Measurements from ENCODE around the gene EGFR. TPM values are rescaled to one million over a fixed set of nuclear protein-coding genes. Genes with fewer than 3 reads are reported as not detected.

The EGFR gene
- polyA plus RNA-seq, 1 of the 3 experiments (the other 2 are of a cell fraction): 37.6 TPM

- Histone ChIP-seq H3K4me2 (no peak overlapping the region), H3K36me3 (replicated peaks in 1 of 2; ENCODE audit: control insufficient read depth in 1 of 2, insufficient read depth in 2 of 2, low read length in 1 of 2) (peaks cover 25 to 88% of the 10 kb centered on the region in 2 experiments), H3K9ac (no peak overlapping the region), H3K79me2 (ENCODE audit: insufficient read depth) (peaks cover 9% of the 10 kb centered on the region; the same call in 1 of the 2 replicates), H3K4me3 (ENCODE audit: low read depth in 2 of 2, low read length in 1 of 2) (no peak overlapping the region), H3F3A (replicated peaks; ENCODE audit: insufficient read depth) (peaks cover 47% of the 10 kb centered on the region), H3K27ac (ENCODE audit: low read depth in 2 of 2, low read length in 1 of 2) (no peak overlapping the region), H2AFZ (ENCODE audit: low read depth) (no peak overlapping the region), H3K27me3 (ENCODE audit: insufficient read depth) (no peaks in the 10 kb centered on the region), H3K9me2 (no peaks in the 10 kb centered on the region), H4K20me1 (ENCODE audit: insufficient read depth) (no peaks in the 10 kb centered on the region), H3K9me3 (no peaks in the 10 kb centered on the region), H3K4me1 (ENCODE audit: control insufficient read depth in 1 of 2, insufficient read depth in 2 of 2, low read depth in 1 of 2, low read length in 1 of 2) (peaks cover 5 to 24% of the 10 kb centered on the region in 2 experiments)
- ChIA-PET CTCF (interaction anchor here (1.0 to 3.0 kb wide), 2 partner anchors 12 to 57 kb away, joined by 3 to 13 read pairs; no protein-coding TSS in a partner anchor), POLR2A (no interaction called here)
- DNase-seq: no peak
- TF ChIP-seq GATA2 (CRISPR knock-in tag; IDR thresholded peaks at IDR 0.05): no peak
- TF ChIP-seq USF1 (IDR thresholded peaks at IDR 0.05; ENCODE audit: borderline replicate concordance, low read depth): no peak
- no peak for TF ChIP-seq CHD2 (IDR thresholded peaks at IDR 0.05; ENCODE audit: low read length, partially characterized antibody)
- WGBS (ENCODE audit: low lambda C conversion rate): 95% methylated on average over 8 of the region's 8 CpGs
Observed at GRCh38 chr7:55198634-55199392, 180.0 kb downstream of the EGFR start.

GRCh38 chr7:55199418-55199817 is 180.6 kb downstream of the EGFR start:
- Histone ChIP-seq H3K4me2 (no peak overlapping the region), H3K27me3 (ENCODE audit: insufficient read depth) (no peaks in the 10 kb centered on the region), H4K20me1 (ENCODE audit: insufficient read depth) (no peaks in the 10 kb centered on the region), H3K9me3 (no peaks in the 10 kb centered on the region), H3F3A (replicated peaks; ENCODE audit: insufficient read depth) (peaks cover 42% of the 10 kb centered on the region), H3K36me3 (replicated peaks in 1 of 2; ENCODE audit: control insufficient read depth in 1 of 2, insufficient read depth in 2 of 2, low read length in 1 of 2) (peaks cover 25 to 87% of the 10 kb centered on the region in 2 experiments), H3K79me2 (ENCODE audit: insufficient read depth) (peaks cover 9% of the 10 kb centered on the region; the same call in 1 of the 2 replicates), H3K4me1 (ENCODE audit: control insufficient read depth in 1 of 2, insufficient read depth in 2 of 2, low read depth in 1 of 2, low read length in 1 of 2) (peaks cover 2 to 20% of the 10 kb centered on the region in 2 experiments; a peak in 3 of 4 replicates), H2AFZ (ENCODE audit: low read depth) (no peak overlapping the region), H3K9ac (no peak overlapping the region), H3K4me3 (ENCODE audit: low read depth in 2 of 2, low read length in 1 of 2) (no peak overlapping the region), H3K9me2 (no peaks in the 10 kb centered on the region), H3K27ac (ENCODE audit: low read depth in 2 of 2, low read length in 1 of 2) (no peak overlapping the region)
- no peak for DNase-seq
- 94% methylated on average over 1 of the region's 1 CpG for WGBS (ENCODE audit: low lambda C conversion rate)
- ChIA-PET CTCF (interaction anchor here (3.0 kb wide), 1 partner anchor 56 kb away, joined by 13 read pairs; no protein-coding TSS in a partner anchor), POLR2A (no interaction called here)
- TF ChIP-seq MAX (IDR thresholded peaks at IDR 0.05; ENCODE audit: low read depth) (no peak), TCF12 (IDR thresholded peaks at IDR 0.05) (no peak), RAD21 (IDR thresholded peaks at IDR 0.05; ENCODE audit: low read length) (no peak), MEF2A (IDR thresholded peaks at IDR 0.05; ENCODE audit: borderline replicate concordance, low read depth) (no peak), FOXM1 (IDR thresholded peaks at IDR 0.05; ENCODE audit: low read depth) (no peak), EP300 (IDR thresholded peaks at IDR 0.05; ENCODE audit: borderline replicate concordance in 1 of 2, low read depth in 1 of 2, low read length in 1 of 2) (no peak), GABPA (IDR thresholded peaks at IDR 0.05; ENCODE audit: low read depth) (no peak), REST (IDR thresholded peaks at IDR 0.05; ENCODE audit: low read depth, low read length) (no peak), CHD2 (IDR thresholded peaks at IDR 0.05; ENCODE audit: low read length, partially characterized antibody) (no peak), NRF1 (IDR thresholded peaks at IDR 0.05; ENCODE audit: low read depth, low read length) (no peak), SMC3 (IDR thresholded peaks at IDR 0.05; ENCODE audit: low read depth, low read length) (no peak), ZBTB33 (IDR thresholded peaks at IDR 0.05; ENCODE audit: borderline replicate concordance, low read depth) (no peak), ELF1 (IDR thresholded peaks at IDR 0.05) (no peak), POLR2AphosphoS5 (IDR thresholded peaks at IDR 0.05; ENCODE audit: low read depth, low read length) (no peak), RFX5 (IDR thresholded peaks at IDR 0.05; ENCODE audit: low read length) (no peak), SIN3A (IDR thresholded peaks at IDR 0.05; ENCODE audit: borderline replicate concordance, low read depth, low read length) (no peak), RCOR1 (IDR thresholded peaks at IDR 0.05; ENCODE audit: low read length) (no peak), RXRA (IDR thresholded peaks at IDR 0.05; ENCODE audit: borderline replicate concordance, low read depth) (no peak), TAF1 (IDR thresholded peaks at IDR 0.05; ENCODE audit: borderline replicate concordance, low read depth, low read length) (no peak)

Measured in SK-N-SH (cell line).